Gastrocnemius medialis (tissue), 4 donors: ENCODE results near the gene SPR. TPM values are rescaled to one million over a fixed set of nuclear protein-coding genes. Genes with fewer than 3 reads are reported as not detected.
A peak's percentile ranks its signal among the peaks of the same experiment; 100 is the strongest.

Experiments
- ATAC-seq, 2 donors: fragments of 150-250 bp; one replicate each; pipeline ENCODE4 v1.9.1; 2016
- DNase-seq, 2 donors: peaks; one replicate each; pipeline ENCODE4 v3.0.0-alpha.2; 2019
- H3K27ac ChIP-seq, 4 donors: fragments of 200-600 bp; sonication (generic); 1 replicate in 1 of 4; 2 replicates in 3 of 4; pipeline ENCODE4 v1.5.1; 2016 to 2018; ENCODE audit warnings: mild to moderate bottlenecking in 2 of 4, moderate library complexity in 1 of 4
- H3K27me3 ChIP-seq, 3 donors: fragments of 200-600 bp; sonication (generic) in 2 of 3; 1 replicate in 1 of 3; 2 replicates in 2 of 3; pipeline versions ENCODE4 v1.5.1 to v1.6.0; 2016 to 2019; ENCODE audit warnings: mild to moderate bottlenecking in 1 of 3, moderate library complexity in 1 of 3
- H3K36me3 ChIP-seq, 2 donors: fragments of 200-600 bp; sonication (generic) in 1 of 2; one replicate each; pipeline ENCODE4 v1.5.1; 2017 to 2018
- H3K4me1 ChIP-seq, 2 donors: fragments of 200-600 bp; sonication (generic) in 1 of 2; one replicate each; pipeline ENCODE4 v1.5.1; 2016 to 2017; ENCODE audit warnings: mild to moderate bottlenecking in 2 of 2
- H3K4me3 ChIP-seq, 4 donors: fragments of 200-600 bp; sonication (generic) in 3 of 4; 1 replicate in 1 of 4; 2 replicates in 3 of 4; pipeline ENCODE4 v1.5.1; 2016 to 2019; ENCODE audit warnings: mild to moderate bottlenecking in 2 of 4
- H3K9me3 ChIP-seq, 3 donors: fragments of 200-600 bp; sonication (generic) in 2 of 3; 1 replicate in 1 of 3; 2 replicates in 2 of 3; pipeline ENCODE4 v1.5.1; 2016 to 2019
- CTCF ChIP-seq, 5 experiments: fragments of 450-650 bp in 3 of 5; fragments of 200-600 bp in 2 of 5; sonication (generic) in 2 of 5; IDR thresholded peaks in 4 of 5; conservative IDR thresholded peaks in 1 of 5; 1 replicate in 4 of 5; 2 replicates in 1 of 5; pipeline ENCODE4 v1.5.1; 2016 to 2019; ENCODE audit warnings: antibody characterized with exemption in 5 of 5, mild to moderate bottlenecking in 3 of 5, moderate library complexity in 3 of 5
- POLR2A ChIP-seq, 2 donors: fragments of 450-650 bp; IDR thresholded peaks; one replicate each; pipeline ENCODE4 v1.6.1; 2017; ENCODE audit warnings: antibody characterized with exemption in 2 of 2, mild to moderate bottlenecking in 2 of 2, moderate library complexity in 2 of 2
- in situ Hi-C, 4 donors: fragments of 200-750 bp; cut with MboI; loops; one replicate each; pipeline versions ENCODE4 v1.15.0 to v1.8.0; 2017; ENCODE audit warnings: low sequenced_read_pairs in 4 of 4
- intact Hi-C: fragments of 100-400 bp; cut with DNase I; formaldehyde crosslinking; loops from one replicate; pipeline ENCODE4 v1.15.1; 2023; ENCODE audit warnings: low total_unique reads
- total RNA-seq, 4 donors: library from RNA; depleted of rRNA; stranded (reverse); fragments of >200 nt; gene quantifications; one replicate each; pipeline versions ENCODE4 v1.1.0 to v1.2.3, GENCODE V29; 2016

The SPR gene
- total RNA-seq, 4 donors from 2014 or later: 22.8 to 71.0 (median 33.6) TPM

DNA sequence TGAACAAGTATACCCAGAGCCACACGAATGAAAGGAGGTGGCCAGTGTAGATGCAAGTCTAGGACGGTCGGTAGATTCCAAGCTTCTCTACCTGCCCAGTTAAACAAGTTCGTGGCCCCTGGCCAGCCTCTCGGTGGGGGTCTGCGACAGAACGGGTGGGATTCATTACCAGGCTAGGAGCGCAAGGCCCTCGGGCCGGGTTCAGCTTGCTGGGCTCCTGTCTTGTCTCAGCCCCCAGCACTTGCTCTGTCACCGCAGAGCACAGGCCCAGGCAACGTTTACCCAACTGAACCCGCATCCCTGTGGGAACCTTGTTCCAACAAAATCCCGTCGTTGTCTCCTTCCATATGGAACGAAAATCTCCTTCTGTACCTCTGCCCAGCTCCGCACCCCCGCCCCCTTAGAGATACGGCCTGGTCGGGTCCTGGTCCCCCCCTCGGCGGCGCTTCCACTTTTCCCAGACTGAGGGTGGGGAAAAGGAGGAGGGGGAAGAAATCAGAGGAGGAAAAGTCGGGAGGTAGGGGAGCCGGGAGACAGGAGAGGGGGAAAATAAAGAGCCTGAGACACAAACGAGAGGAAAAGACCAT, 28.2 kb downstream of the SPR start:
- Histone ChIP-seq H3K9me3 (no peaks in the 10 kb centered on the region), H3K36me3 (no peaks in the 10 kb centered on the region), H3K27me3 (peaks cover 94 to 98% (median 97%) of the 10 kb centered on the region in 3 donors), H3K4me1 (peaks cover 20 to 40% of the 10 kb centered on the region in 2 donors), H3K4me3 (peak overlapping the region; percentile 43 to 62 (median 48)), H3K27ac (no peak overlapping the region)
- DNase-seq: peak in 1 of 2 donors; percentile 8
- TF ChIP-seq POLR2A (IDR thresholded peaks at IDR 0.05) (no peak), CTCF (IDR thresholded peaks at IDR 0.05 in 4 of 5, conservative IDR thresholded peaks at IDR 0.05 in 1 of 5) (no peak)
- in situ Hi-C loops: no loop called here
- ATAC-seq: no peak
- intact Hi-C loops: no loop called here

- H3K36me3 ChIP-seq: no peaks in the 10 kb centered on the region
- TF ChIP-seq CTCF (IDR thresholded peaks at IDR 0.05 in 4 of 5, conservative IDR thresholded peaks at IDR 0.05 in 1 of 5): no peak
- TF ChIP-seq POLR2A (IDR thresholded peaks at IDR 0.05): no peak
- H3K27ac ChIP-seq: no peak overlapping the region
- peaks cover 94 to 98% (median 97%) of the 10 kb centered on the region in 3 donors for H3K27me3 ChIP-seq
- in situ Hi-C loops (no loop called here), intact Hi-C loops (no loop called here)
- no peaks in the 10 kb centered on the region for H3K9me3 ChIP-seq
- peak overlapping the region; percentile 43 to 62 (median 48) for H3K4me3 ChIP-seq
- H3K4me1 ChIP-seq: peaks cover 20 to 41% of the 10 kb centered on the region in 2 donors
- peak in 1 of 2 donors; percentile 53 for ATAC-seq
- peak in 1 of 2 donors; percentile 18 for DNase-seq
These were observed 28.9 kb downstream of the SPR start for GRCh38 chr2:72915907-72916742.

DNA sequence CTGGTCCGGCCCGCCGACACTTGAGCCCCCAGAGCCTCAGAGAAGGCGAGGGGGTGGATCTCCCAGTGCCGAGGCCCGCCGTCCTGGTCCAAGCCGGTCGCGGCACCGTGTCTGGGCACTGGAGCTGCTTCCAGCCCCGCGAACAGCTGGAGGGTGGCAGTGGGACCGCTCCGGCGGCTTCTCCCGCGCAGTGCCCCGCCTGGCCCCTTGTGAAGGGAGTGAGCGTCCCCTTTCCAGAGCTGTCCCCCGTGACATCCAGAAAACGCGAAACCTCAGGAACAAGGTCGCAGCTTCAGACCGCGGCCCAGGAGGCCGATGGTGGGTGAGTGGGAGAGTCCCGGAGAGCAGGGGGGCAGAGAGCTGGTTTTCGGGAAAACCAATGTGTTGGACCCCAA, 29.5 kb downstream of the SPR start:
- Histone ChIP-seq H3K27ac (no peak overlapping the region), H3K4me1 (peaks cover 20 to 41% of the 10 kb centered on the region in 2 donors), H3K27me3 (peaks cover 95 to 98% (median 97%) of the 10 kb centered on the region in 3 donors), H3K9me3 (no peaks in the 10 kb centered on the region), H3K36me3 (no peaks in the 10 kb centered on the region), H3K4me3 (peak overlapping the region; percentile 43 to 62 (median 48))
- DNase-seq (peak in 1 of 2 donors; percentile 10), ATAC-seq (no peak)
- intact Hi-C loops: loop anchor here (1.0 kb wide), 1 partner anchor 29 kb away; the partner anchor contains the start of gene SPR
- in situ Hi-C loops: no loop called here
- TF ChIP-seq POLR2A (IDR thresholded peaks at IDR 0.05) (no peak), CTCF (IDR thresholded peaks at IDR 0.05 in 4 of 5, conservative IDR thresholded peaks at IDR 0.05 in 1 of 5) (no peak)

- intact Hi-C loops (loop anchor here (1.0 kb wide), 1 partner anchor 30 kb away; the partner anchor contains the start of gene SPR), in situ Hi-C loops (no loop called here)
- Histone ChIP-seq H3K27me3 (peaks cover 95 to 98% (median 97%) of the 10 kb centered on the region in 3 donors), H3K27ac (no peak within 1 kb of the TSS), H3K4me1 (peaks cover 20 to 41% of the 10 kb centered on the region in 2 donors), H3K36me3 (no peaks in the 10 kb centered on the region), H3K9me3 (no peaks in the 10 kb centered on the region), H3K4me3 (peak within 1 kb of the TSS; percentile 43 to 62 (median 48))
- DNase-seq (peak in 1 of 2 donors; percentile 38), ATAC-seq (peak; percentile 14 to 55)
- TF ChIP-seq CTCF (IDR thresholded peaks at IDR 0.05 in 4 of 5, conservative IDR thresholded peaks at IDR 0.05 in 1 of 5): no peak
- TF ChIP-seq POLR2A (IDR thresholded peaks at IDR 0.05): no peak
These were observed 30.1 kb downstream of the SPR start, which contains the start of gene EMX1 for GRCh38 chr2:72917138-72917876. EMX1 (plus strand) TSS chr2:72917519; CDS start chr2:72917853, 334 bp downstream.
